Measurements from ENCODE around the gene TP53TG3E. TPM values are rescaled to one million over a fixed set of nuclear protein-coding genes. Genes with fewer than 3 reads are reported as not detected.
"Not testable (repeated sequence)": the region's sequence is repeated elsewhere in the genome, so short reads cannot be mapped to it uniquely, and the experiment has no call there.

The TP53TG3E gene
- total RNA-seq (not detected), polyA plus RNA-seq (not detected)

GRCh38 chr16:33304006-33304405 is at the start of gene TP53TG3E:
Gene TP53TG3E (plus strand): TSS chr16:33304306. CDS start chr16:33304374, 68 bp downstream.
- intact Hi-C loops (cut with DNase I); H3K4me3 ChIP-seq; H3K27me3 ChIP-seq; ATAC-seq; DNase-seq; H3K9me3 ChIP-seq; H3K4me1 ChIP-seq; H3K27ac ChIP-seq; FAIRE-seq; H3K36me3 ChIP-seq: not testable (repeated sequence)
- no CpG with 5 or more reads among the region's 25 CpGs for WGBS, 2 donors

- ATAC-seq; FAIRE-seq; H3K27ac ChIP-seq; intact Hi-C loops (cut with DNase I); H3K4me3 ChIP-seq; H3K27me3 ChIP-seq; H3K9me3 ChIP-seq; H3K36me3 ChIP-seq; H3K4me1 ChIP-seq: not testable (repeated sequence)
- WGBS, 2 donors = 46 to 70% methylated on average over 4 of the region's 4 CpGs
- peak in 3 of 6 donors; percentile 37 to 79 (median 53) for DNase-seq
These were observed 32.3 kb downstream of the TP53TG3E start for GRCh38 chr16:33336226-33337012.

GRCh38 chr16:33337627-33338542 is 33.8 kb downstream of the TP53TG3E start:
- peak in 3 of 6 donors; percentile 29 to 76 (median 45) for DNase-seq
- FAIRE-seq; H3K27me3 ChIP-seq; ATAC-seq; H3K4me3 ChIP-seq; H3K9me3 ChIP-seq; H3K36me3 ChIP-seq; intact Hi-C loops (cut with DNase I); H3K27ac ChIP-seq; H3K4me1 ChIP-seq: not testable (repeated sequence)
- WGBS, 2 donors = 63 to 69% methylated on average over 5 of the region's 5 CpGs

GRCh38 chr16:33338543-33338951 is 34.4 kb downstream of the TP53TG3E start:
- H3K27me3 ChIP-seq; H3K9me3 ChIP-seq; H3K36me3 ChIP-seq; H3K4me1 ChIP-seq; H3K4me3 ChIP-seq; FAIRE-seq; H3K27ac ChIP-seq; intact Hi-C loops (cut with DNase I); ATAC-seq: not testable (repeated sequence)
- DNase-seq = peak in 3 of 6 donors; percentile 4 to 55 (median 11)
- WGBS, 2 donors = 54 to 58% methylated on average over 2 of the region's 2 CpGs

GRCh38 chr16:33339093-33340061 is 35.3 kb downstream of the TP53TG3E start:
- H3K36me3 ChIP-seq; H3K4me3 ChIP-seq; H3K27me3 ChIP-seq; H3K4me1 ChIP-seq; intact Hi-C loops (cut with DNase I); FAIRE-seq; H3K27ac ChIP-seq; H3K9me3 ChIP-seq: not testable (repeated sequence)
- peak in 2 of 4 donors; percentile 30 to 41 for ATAC-seq
- WGBS, 2 donors = 54 to 76% methylated on average over 3 of the region's 4 CpGs
- peak in 3 of 6 donors; percentile 29 to 82 (median 47) for DNase-seq

Other genes with a start within 250 kb of the TP53TG3E start
- gene TP53TG3C, start 110.1 kb upstream of the TP53TG3E start, total RNA-seq = not detected
- not detected for gene TP53TG3C, start 110.1 kb upstream of the TP53TG3E start, polyA plus RNA-seq
- gene TP53TG3B, start 56.5 kb downstream of the TP53TG3E start, total RNA-seq = not detected
- gene TP53TG3B, start 56.5 kb downstream of the TP53TG3E start, polyA plus RNA-seq = under 1 TPM; 0.16 to 0.19 TPM
- gene TP53TG3F, start 155.3 kb downstream of the TP53TG3E start, total RNA-seq = under 1 TPM in 1 of 6 donors, not detected in 5; 0.16 TPM
- not detected for gene TP53TG3F, start 155.3 kb downstream of the TP53TG3E start, polyA plus RNA-seq